Subcutaneous abdominal adipose tissue (tissue), 5 donors: Measurements from ENCODE around the gene WNT10A.
"Not testable (repeated sequence)": the region's sequence is repeated elsewhere in the genome, so short reads cannot be mapped to it uniquely, and the experiment has no call there.

ENCODE experiments used
- H3K27ac ChIP-seq: one replicate; pipeline ENCODE4 v1.7.0; 2013; ENCODE audit warnings: low read depth, mild to moderate bottlenecking, inconsistent platforms, low read length, moderate library complexity
- H3K27me3 ChIP-seq, 5 donors: one replicate each; pipeline ENCODE4 v1.7.0; 2013; ENCODE audit warnings: low read length in 5 of 5, inconsistent platforms in 1 of 5; ENCODE audit not compliant: control insufficient read depth in 5 of 5, insufficient read depth in 4 of 5
- H3K36me3 ChIP-seq, 5 donors: one replicate each; pipeline ENCODE4 v1.7.0; 2013; ENCODE audit warnings: low read length in 5 of 5; ENCODE audit not compliant: control insufficient read depth in 5 of 5, insufficient read depth in 5 of 5
- H3K4me1 ChIP-seq, 5 donors: one replicate each; pipeline ENCODE4 v1.7.0; 2013; ENCODE audit warnings: low read length in 5 of 5, mild to moderate bottlenecking in 3 of 5, moderate library complexity in 1 of 5; ENCODE audit not compliant: control insufficient read depth in 5 of 5, insufficient read depth in 5 of 5
- H3K4me3 ChIP-seq, 5 donors: one replicate each; pipeline ENCODE4 v1.7.0; 2013; ENCODE audit warnings: low read length in 5 of 5, low read depth in 1 of 5
- H3K9ac ChIP-seq, 5 donors: one replicate each; pipeline ENCODE4 v1.7.0; 2013; ENCODE audit warnings: low read length in 5 of 5, mild to moderate bottlenecking in 4 of 5, moderate library complexity in 3 of 5
- H3K9me3 ChIP-seq, 5 donors: one replicate each; pipeline ENCODE4 v1.7.0; 2013; ENCODE audit warnings: low read length in 5 of 5; ENCODE audit not compliant: control insufficient read depth in 5 of 5
- donor health status: healthy.
- donor health status: healthy.
- donor health status: healthy.
- donor health status: healthy.
- donor health status: healthy.

The WNT10A gene

DNA sequence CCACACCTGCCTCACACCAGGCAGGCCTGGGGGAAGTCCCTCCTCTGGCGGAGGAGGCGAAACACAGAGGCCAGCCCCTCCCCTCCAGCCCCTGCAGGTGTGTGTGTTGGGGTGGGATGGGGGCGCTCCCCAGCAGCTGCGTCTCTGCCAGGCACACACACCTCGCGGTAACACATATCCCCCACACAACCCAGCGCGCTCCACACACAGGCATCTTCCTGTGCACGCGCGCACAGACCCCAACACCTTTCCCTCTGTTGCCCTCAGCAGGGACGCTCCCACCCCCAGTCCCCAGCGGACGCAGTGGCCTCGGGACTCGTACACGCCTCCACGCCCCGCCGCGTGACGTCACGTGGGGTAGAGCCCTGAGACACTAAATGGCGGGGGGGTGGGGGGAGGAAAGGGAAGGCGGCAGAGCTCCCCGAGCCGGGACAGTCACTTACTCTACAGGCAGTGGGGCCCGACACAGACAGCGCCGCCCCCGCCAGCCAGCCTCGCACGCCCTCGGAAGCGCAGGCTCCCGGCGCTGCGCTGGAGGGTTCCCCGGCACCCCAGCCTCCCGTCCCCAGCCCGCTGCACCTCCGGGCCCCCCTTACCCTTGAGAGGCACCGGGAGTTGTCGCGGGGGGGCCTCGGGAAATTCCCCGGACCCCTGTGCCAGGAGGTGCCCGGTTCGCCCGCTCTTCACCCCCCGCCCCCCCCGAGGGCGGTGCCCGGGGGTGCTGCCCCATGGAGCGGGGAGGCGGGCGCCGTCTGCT, at the start of gene WNT10A:
TSS of gene WNT10A (plus strand) at position 751 of the 757 bp plus-strand sequence. CDS start 144 bp downstream, outside the sequence.
- Histone ChIP-seq H3K9me3 (no peaks in the 10 kb centered on the region), H3K4me3 (peak within 1 kb of the TSS in 2 of 5 donors; percentile 40 to 47), H3K9ac (no peak within 1 kb of the TSS), H3K4me1 (peaks cover 0 to 25% (median 19%) of the 10 kb centered on the region in 5 donors), H3K27ac (no peak within 1 kb of the TSS), H3K36me3 (no peaks in the 10 kb centered on the region), H3K27me3 (peaks cover 29 to 87% (median 77%) of the 10 kb centered on the region in 5 donors)

DNA sequence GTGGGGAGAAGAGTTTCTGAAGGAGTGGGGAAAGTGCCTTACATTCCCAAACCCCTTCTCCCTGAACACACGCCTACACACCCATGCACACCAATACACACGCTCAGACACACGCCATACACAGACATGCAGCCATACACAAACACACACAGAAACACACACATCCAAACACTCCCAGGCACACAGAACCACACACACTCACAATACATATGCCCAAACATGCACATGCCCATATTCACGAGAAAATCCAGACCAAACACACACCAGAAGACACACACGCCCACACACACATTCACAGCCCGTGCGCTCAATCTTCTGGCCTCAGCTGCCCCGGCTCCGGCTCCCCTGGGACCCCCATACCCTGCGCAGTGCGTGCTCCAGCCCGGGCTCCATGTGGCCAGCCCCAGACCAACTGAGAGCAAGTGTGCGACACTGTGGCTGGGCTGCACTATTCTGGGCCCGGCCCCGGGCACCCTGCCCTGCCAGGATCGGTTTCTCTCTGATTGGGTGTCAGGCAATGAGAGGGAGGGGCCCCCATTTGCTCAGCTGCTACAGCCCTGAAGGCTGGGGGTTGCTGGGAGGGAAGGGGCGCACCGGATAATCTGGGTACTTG, 49.2 kb upstream of the WNT10A start, which contains the start of gene PRKAG3:
TSS of gene PRKAG3 (minus strand) at position 426 of the 613 bp plus-strand sequence.
- H3K9ac ChIP-seq, result no peak within 1 kb of the TSS
- H3K9me3 ChIP-seq, result no peaks in the 10 kb centered on the region
- no peak within 1 kb of the TSS for H3K4me3 ChIP-seq
- peaks cover 5 to 26% (median 9%) of the 10 kb centered on the region in 5 donors for H3K27me3 ChIP-seq
- H3K36me3 ChIP-seq, result no peaks in the 10 kb centered on the region
- peaks cover 2 to 25% (median 10%) of the 10 kb centered on the region in 5 donors for H3K4me1 ChIP-seq
- H3K27ac ChIP-seq, result no peak within 1 kb of the TSS

DNA sequence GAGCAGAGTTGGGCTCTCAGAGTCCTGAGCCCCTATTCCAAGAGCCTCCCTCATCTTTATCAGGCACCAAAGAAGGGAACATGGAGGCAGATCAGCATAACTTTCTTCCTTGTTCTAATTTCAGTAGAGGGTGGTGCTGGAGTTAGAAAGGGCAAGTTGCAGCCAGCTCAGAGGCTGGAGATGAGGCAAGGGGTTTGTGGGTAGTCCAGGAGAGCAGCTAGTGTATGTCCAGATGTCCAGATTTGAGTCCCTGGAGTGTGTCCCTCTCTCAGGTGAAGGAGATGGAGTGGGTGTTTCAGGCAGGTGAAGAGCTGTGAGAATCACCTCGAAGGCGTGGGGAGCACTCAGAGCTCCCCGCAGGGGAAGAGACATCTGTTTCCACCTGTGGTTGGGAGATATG, 48.6 kb upstream of the WNT10A start:
- Histone ChIP-seq H3K9me3 (peaks cover 0 to 1% (median 0%) of the 10 kb centered on the region in 5 donors), H3K9ac (no peak overlapping the region), H3K27ac (no peak overlapping the region), H3K36me3 (no peaks in the 10 kb centered on the region), H3K4me3 (no peak overlapping the region), H3K4me1 (peaks cover 2 to 25% (median 10%) of the 10 kb centered on the region in 5 donors), H3K27me3 (peaks cover 5 to 26% (median 9%) of the 10 kb centered on the region in 5 donors)

DNA sequence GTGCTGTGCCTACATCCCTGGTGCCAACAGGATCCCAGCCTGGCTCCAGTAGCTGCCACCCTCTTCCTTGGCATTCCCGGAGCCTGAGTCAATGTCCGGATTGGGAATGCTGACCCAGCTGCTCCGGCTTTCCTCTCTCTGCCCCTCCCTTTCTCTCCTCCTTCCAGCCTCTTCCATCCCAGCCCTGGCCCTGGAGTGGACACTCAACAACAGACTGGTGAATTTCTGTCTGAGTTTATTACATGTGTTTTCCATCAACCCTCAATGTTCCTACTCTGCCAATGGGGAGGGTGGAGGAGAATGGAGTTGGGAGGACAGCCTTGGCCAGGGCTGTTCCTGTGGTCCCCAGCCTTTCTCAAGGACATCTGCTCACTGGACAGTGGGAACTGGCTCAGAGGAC, 48.1 kb upstream of the WNT10A start:
- Histone ChIP-seq H3K36me3 (no peaks in the 10 kb centered on the region), H3K4me3 (no peak overlapping the region), H3K27ac (no peak overlapping the region), H3K9ac (no peak overlapping the region), H3K27me3 (peaks cover 5 to 26% (median 9%) of the 10 kb centered on the region in 5 donors), H3K9me3 (peaks cover 0 to 5% (median 0%) of the 10 kb centered on the region in 5 donors), H3K4me1 (peaks cover 2 to 25% (median 10%) of the 10 kb centered on the region in 5 donors)

DNA sequence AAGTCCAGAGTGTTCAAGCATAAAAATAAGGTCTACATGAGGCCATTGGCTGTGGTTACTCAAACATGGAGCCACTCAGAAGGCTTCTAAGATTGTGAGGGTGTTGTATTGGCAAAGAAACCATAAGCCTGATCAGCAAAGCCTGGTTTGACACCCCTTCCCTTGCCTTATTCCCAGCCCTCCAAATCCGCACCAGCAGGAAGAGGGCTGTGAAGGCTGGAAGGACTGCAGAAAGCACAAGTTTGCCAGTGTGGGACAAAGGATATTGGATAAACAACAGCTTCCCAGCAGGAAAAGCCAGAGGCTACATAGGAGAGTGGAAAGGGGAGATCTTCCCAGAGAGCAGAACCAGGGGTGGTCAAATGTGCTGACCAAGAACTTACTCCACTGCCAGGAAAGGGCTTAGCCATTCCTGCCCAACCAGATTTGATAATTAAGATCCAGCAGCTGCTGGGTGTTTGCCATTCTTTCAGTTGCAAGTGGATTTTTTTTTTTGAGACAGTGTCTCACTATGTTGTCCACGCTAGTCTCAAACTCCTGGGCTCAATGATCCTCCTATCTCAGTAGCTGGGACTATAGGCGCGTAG, 47.5 kb upstream of the WNT10A start:
- no peak overlapping the region for H3K4me3 ChIP-seq
- no peak overlapping the region for H3K27ac ChIP-seq
- H3K9me3 ChIP-seq, result peaks cover 0 to 5% (median 0%) of the 10 kb centered on the region in 5 donors
- peaks cover 2 to 23% (median 10%) of the 10 kb centered on the region in 5 donors for H3K4me1 ChIP-seq
- peaks cover 5 to 25% (median 7%) of the 10 kb centered on the region in 5 donors for H3K27me3 ChIP-seq
- H3K9ac ChIP-seq, result no peak overlapping the region
- no peaks in the 10 kb centered on the region for H3K36me3 ChIP-seq

DNA sequence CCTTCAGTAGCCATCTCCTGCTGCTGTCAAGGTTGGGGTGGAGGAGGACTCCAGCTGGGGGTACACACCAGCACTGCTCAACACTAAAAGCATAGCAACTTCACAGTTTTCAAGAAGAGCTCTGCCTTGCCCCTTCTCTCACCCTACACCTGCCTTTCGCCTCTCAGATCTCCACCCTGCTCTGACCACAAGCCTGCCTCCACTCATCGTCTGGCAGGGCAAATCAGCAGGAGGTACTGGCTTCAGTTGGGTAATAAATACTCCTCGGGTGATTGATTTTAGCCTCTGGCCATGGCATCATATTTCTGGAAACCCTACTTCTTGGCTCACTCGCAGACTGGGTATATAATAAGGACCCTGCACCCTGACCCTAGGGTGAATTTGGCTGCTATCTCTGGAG, 46.0 kb upstream of the WNT10A start:
- Histone ChIP-seq H3K4me3 (no peak overlapping the region), H3K36me3 (no peaks in the 10 kb centered on the region), H3K27ac (no peak overlapping the region), H3K9ac (no peak overlapping the region), H3K4me1 (peaks cover 2 to 29% (median 19%) of the 10 kb centered on the region in 5 donors), H3K9me3 (peaks cover 0 to 5% (median 0%) of the 10 kb centered on the region in 5 donors), H3K27me3 (peaks cover 4 to 22% (median 5%) of the 10 kb centered on the region in 5 donors)

DNA sequence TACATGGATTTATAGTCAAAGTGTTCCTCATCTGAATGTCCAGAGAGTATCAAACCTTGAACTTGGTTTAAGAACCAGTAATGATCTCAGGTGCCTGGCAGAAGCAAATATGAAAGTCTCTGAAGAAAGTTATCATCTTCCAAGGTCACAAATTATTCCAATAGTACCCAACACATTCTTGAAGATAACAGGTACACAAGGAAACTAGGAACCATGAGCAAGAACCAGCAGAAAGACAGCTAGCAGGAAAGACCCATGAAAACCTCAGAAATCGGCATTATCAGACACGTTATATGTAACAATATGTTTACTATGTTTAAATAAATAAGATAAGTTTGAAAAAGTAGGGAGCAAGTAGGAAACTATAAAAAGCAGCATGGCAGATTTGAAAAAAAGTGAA, 43.2 kb upstream of the WNT10A start:
- Histone ChIP-seq H3K27ac (no peak overlapping the region), H3K9ac (no peak overlapping the region), H3K27me3 (peaks cover 0 to 6% (median 2%) of the 10 kb centered on the region in 5 donors), H3K4me1 (peaks cover 0 to 12% (median 9%) of the 10 kb centered on the region in 5 donors), H3K9me3 (peaks cover 0 to 5% (median 0%) of the 10 kb centered on the region in 5 donors), H3K4me3 (no peak overlapping the region), H3K36me3 (no peaks in the 10 kb centered on the region)

DNA sequence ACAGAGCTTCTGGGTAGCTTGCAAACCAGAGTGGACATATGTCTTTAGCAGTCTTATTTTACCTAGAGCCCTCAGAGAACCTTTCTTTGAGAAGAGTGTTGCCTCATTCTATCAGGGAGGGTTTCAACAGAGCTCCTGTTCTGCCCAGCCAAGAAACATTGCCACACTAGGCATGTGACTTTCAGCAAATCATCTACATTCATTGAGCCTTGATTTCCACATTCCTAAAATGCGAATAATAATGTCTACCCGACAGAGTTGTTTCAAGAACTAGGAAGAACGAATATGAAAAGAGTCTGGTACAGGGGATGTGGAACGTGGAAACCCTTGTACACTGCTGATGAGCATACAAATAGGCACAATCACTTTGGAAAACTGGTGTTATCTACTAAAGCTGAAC, 41.2 kb upstream of the WNT10A start:
- no peak overlapping the region for H3K27ac ChIP-seq
- no peaks in the 10 kb centered on the region for H3K36me3 ChIP-seq
- H3K9me3 ChIP-seq, result peaks cover 0 to 5% (median 0%) of the 10 kb centered on the region in 5 donors
- H3K9ac ChIP-seq, result no peak overlapping the region
- H3K4me1 ChIP-seq, result peaks cover 0 to 12% (median 8%) of the 10 kb centered on the region in 5 donors
- no peak overlapping the region for H3K4me3 ChIP-seq
- peaks cover 0 to 5% (median 0%) of the 10 kb centered on the region in 5 donors for H3K27me3 ChIP-seq

DNA sequence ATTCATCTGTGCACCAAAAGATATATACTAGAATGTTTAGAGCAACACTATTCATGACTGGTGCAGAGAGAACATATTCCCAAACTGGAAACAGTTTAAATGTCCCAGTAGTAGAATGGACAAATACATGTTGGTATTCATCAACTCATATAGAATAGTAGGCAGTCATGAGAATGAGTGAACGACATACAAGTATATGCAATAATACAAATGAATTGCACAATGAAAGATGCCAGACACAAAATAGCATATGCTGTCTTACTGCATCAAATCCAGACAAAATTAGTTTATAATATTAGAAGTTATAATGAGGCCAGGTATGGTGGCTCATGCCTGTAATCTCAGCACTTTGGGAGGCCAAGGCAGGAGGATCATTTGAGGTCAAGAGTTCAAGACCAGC, 40.8 kb upstream of the WNT10A start:
- no peak overlapping the region for H3K4me3 ChIP-seq
- peaks cover 0 to 5% (median 0%) of the 10 kb centered on the region in 5 donors for H3K9me3 ChIP-seq
- peaks cover 0 to 12% (median 8%) of the 10 kb centered on the region in 5 donors for H3K4me1 ChIP-seq
- H3K36me3 ChIP-seq, result no peaks in the 10 kb centered on the region
- peaks cover 0 to 5% (median 0%) of the 10 kb centered on the region in 5 donors for H3K27me3 ChIP-seq
- H3K27ac ChIP-seq, result no peak overlapping the region
- no peak overlapping the region for H3K9ac ChIP-seq

DNA sequence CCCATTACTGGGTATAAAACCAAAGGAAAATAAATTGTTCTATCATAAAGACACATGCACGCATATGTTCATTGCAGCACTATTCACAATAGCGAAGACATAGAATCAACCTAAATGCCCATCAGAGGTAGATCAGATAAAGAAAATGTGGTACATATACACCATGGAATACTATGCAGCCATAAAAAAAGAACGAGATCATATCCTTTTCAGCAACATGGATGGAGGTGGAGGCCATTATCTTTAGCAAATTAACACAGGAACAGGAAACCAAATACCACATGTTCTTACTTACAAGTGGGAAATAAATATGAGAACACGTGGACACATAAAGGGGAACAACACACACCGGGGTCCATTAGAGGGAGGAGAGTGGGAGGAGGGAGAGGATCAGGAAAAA, 36.3 kb upstream of the WNT10A start:
- not testable (repeated sequence) for H3K9ac ChIP-seq, H3K4me1 ChIP-seq, H3K27me3 ChIP-seq, H3K36me3 ChIP-seq, H3K4me3 ChIP-seq, H3K9me3 ChIP-seq, H3K27ac ChIP-seq
